Activated T-helper 1 cell treated with anti-CD3 and anti-CD28 coated beads, Interleukin-2, amount 50 U/mL, for 16 hours (primary cell): ENCODE results near the gene ERI2.

Experiments used
- DNase-seq, 2 donors: peaks; one replicate each; pipeline ENCODE4 v3.0.0-alpha.2; 2020; ENCODE audit warnings: low read depth in 1 of 2, low spot score in 1 of 2

Gene ERI2

GRCh38 chr16:20806168-20807050 lies at the start of gene ERI2, which contains the start of gene REXO5:
Gene ERI2 (minus strand): TSS chr16:20806472. CDS start chr16:20806430, 42 bp downstream.
Gene REXO5 (plus strand): TSS chr16:20806527. CDS start chr16:20806954, 427 bp downstream.
- DNase-seq = peak; percentile 52 to 62

- no peak for DNase-seq
Observed at GRCh38 chr16:20854963-20855362, 48.7 kb upstream of the ERI2 start.

- no peak for DNase-seq
Observed at GRCh38 chr16:20853981-20854620, 47.8 kb upstream of the ERI2 start.

- no peak for DNase-seq
Observed at GRCh38 chr16:20853143-20853542, 46.9 kb upstream of the ERI2 start.

GRCh38 chr16:20851601-20852000 lies 45.3 kb upstream of the ERI2 start:
- no peak for DNase-seq

- DNase-seq = no peak
Observed at GRCh38 chr16:20850981-20851380, 44.7 kb upstream of the ERI2 start.

GRCh38 chr16:20849589-20850390 lies 43.5 kb upstream of the ERI2 start:
- DNase-seq = peak; percentile 37 to 41

- DNase-seq = no peak
Observed at GRCh38 chr16:20847550-20847949, 41.3 kb upstream of the ERI2 start.

- no peak for DNase-seq
Observed at GRCh38 chr16:20846551-20846950, 40.3 kb upstream of the ERI2 start.

GRCh38 chr16:20846030-20846429 lies 39.8 kb upstream of the ERI2 start:
- DNase-seq = no peak

GRCh38 chr16:20844588-20844987 lies 38.3 kb upstream of the ERI2 start:
- no peak for DNase-seq

GRCh38 chr16:20844054-20844453 lies 37.8 kb upstream of the ERI2 start:
- DNase-seq = no peak

GRCh38 chr16:20839504-20839903 lies 33.2 kb upstream of the ERI2 start:
- DNase-seq = no peak

- no peak for DNase-seq
Observed at GRCh38 chr16:20838240-20838639, 32.0 kb upstream of the ERI2 start.

GRCh38 chr16:20833086-20833485 lies 26.8 kb upstream of the ERI2 start:
- DNase-seq = no peak

- DNase-seq = no peak
Observed at GRCh38 chr16:20830372-20830771, 24.1 kb upstream of the ERI2 start.

GRCh38 chr16:20829536-20829935 lies 23.3 kb upstream of the ERI2 start:
- DNase-seq = no peak

GRCh38 chr16:20826039-20826566 lies 19.8 kb upstream of the ERI2 start:
- no peak for DNase-seq

- no peak for DNase-seq
Observed at GRCh38 chr16:20822521-20823325, 16.5 kb upstream of the ERI2 start.

- DNase-seq = no peak
Observed at GRCh38 chr16:20821682-20822081, 15.4 kb upstream of the ERI2 start.
